Bone marrow (tissue), 2 donors: ENCODE data around the gene SEPTIN14.
"Not testable (repeated sequence)": the region's sequence is repeated elsewhere in the genome, so short reads cannot be mapped to it uniquely, and the experiment has no call there.

Source experiments
- DNase-seq, 2 donors: peaks; one replicate each; lab custom pipeline; 2025; lab: John Stamatoyannopoulos, UW

Gene SEPTIN14

DNA sequence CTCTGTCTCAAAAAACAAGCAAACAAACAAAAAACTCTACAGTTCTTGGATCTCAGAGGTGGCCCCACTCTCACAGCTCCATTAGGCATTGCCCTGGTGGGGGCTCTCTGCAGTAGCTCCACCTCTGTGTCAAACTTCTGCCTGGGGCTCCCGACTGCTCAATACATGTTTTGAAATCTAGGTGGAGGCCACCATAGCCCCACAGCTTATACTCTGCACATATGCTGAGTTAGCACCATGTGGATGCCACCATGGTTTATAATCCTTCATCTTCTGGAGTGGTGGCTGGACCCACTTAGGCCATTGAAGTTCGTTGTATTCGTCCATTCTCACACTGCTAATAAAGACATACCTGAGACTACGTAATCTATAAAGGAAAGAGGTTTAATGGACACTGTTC is 78.4 kb downstream of the SEPTIN14 start:
- no peak for DNase-seq

DNA sequence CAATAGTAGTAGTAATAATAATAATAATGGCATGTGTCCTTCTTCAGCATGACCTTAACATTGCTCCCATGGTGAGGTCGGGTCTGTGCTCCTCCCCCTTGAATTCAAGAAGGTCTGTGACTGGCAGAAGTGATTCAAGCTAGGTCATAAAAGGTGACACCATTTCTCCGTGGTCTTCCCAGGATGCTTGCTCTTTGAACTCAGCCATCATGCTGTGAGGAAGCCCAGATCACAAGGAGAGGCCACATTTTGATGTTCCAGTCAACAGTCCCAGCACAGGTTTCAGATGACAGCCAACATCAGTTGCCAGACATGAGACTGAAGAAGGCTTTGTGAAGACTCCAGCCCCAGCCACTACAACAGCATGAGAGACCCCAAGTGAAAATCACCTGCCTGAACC is 83.9 kb downstream of the SEPTIN14 start:
- no peak for DNase-seq

DNA sequence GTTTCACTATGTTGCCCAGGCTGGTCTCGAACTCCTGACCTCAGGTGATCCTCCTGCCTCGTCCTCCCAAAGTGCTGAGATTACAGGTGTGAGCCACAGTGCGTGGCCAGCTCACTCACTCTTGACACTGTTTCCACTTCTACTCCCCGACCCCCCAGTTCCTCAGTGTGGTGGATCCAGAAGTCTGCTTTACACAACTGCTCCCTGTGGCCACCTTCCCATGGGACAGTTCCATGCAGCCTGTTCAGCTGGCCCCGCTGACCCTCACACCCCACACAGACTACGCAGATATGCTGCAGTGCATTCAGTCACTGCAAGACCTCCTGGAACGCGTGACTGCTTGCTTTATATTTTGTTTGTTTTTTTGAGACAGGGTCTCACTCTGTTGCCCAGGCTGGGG is 86.4 kb downstream of the SEPTIN14 start:
- DNase-seq = no peak

DNA sequence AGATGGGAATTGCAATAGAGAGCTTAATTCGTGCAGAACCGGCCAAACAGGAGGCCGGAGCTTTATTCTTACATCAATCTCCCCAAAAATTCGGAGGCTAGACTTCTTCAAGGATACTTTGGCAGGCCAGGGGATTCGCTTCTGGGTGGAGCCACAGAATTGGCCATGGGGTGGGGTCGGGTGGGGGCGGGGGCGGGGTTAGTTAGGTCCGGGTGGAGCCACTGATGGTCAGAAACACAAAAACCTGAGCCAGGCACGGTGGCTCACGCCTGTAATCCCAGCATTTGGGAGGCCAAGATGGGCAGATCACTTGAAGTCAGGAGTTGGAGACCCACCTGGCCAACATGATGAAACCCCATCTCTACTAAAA is 87.5 kb downstream of the SEPTIN14 start:
- DNase-seq = no peak

DNA sequence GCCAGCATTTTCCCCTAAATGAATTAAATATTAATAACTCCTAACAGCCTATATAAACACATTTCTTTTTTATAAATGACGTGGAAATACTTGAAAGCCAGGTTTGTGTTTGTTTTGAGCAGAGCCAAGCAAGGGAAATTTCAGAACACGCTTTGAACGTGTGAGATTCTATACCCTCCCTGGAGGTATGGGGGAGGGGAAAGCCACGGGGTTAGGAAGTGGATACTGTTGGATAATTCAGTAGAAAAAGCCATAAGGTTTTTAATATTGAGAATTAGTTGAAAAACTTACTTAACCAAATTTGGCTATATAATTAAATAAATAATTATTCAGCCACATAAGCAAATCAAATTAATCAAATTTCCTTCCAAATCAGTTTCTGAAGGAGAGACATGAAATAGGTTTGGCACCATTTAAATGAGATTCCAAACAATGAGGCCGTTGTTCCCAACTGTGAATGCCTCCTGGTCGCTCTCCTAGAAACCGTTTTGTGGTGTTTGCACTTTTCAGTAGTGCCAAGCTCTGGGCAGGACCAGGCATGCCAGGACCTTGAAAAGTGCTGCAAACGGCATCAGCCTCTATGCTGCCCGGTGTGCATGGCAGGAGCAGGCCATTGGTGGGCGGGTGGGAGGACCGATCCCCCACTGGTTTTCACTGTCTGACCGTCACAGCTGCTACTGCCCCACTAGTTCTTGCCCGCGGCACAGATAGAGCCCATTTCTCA is 88.1 kb downstream of the SEPTIN14 start:
- no peak for DNase-seq

DNA sequence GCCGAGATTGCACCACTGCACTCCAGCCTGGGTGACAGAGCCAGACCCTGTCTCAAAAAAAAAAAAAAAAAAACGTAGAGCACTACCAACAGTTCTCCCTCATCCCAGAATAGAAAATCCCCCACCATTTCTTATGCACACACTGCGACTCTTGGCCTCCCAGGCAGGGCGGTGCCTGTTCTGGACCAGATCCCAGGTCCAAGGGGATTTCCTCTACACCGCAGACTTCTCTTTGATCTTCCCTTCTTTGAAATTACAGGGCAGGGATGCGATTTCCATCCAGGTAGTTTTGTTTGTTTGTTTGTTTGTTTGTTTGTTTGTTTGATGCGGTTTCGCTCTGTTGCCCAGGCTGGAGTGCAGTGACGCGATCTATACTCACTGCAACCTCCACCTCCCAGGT is 91.8 kb downstream of the SEPTIN14 start:
- no peak for DNase-seq

DNA sequence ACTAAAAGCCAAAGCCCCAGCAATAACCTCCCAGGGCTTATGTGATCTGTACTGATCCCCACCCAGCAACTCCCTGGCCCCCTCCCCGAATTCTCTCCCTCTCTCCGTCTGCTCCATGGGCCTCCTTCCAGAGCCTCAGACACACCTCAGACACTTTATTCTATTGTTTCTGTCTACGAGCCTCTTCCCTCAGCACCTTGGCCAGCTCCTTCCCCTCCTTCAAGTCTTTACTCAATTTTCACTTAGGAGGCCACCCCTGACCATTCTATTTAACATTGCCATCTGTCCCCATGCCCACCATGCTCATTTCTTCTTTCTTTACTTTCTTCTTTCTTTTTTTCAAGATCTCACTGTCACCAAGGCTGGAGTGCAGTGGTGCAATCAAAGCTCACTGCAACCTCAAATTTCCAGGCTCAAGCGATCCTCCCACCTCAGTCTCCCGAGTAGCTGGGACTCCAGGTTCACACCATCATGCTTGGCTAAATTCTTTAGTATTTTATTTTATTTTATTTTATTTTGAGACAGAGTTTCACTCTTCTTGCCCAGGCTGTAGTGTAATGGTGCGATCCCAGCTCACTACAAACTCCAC is 109.2 kb downstream of the SEPTIN14 start:
- DNase-seq = not testable (repeated sequence)

DNA sequence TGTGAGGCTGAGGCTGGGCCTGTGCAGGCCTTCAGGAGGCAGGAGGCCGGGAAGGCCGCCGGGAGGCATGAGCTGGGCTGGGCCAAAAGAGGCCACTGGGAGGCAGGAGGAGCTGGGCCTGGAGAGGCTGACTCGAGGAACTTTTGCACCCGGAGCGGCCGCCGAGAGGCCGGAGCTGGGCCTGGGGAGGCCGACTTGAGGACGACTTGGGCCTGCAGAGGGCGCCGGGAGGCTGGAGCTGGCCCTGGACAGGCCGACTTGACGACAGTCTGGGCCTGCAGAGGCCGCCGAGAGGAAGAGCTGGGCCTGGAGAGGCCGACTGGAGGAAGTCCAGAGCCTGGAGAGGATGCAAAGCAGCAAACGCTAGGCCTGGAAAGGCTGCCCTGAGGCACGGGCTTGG is 117.8 kb downstream of the SEPTIN14 start:
- DNase-seq = not testable (repeated sequence)
